ENCODE measurements around the gene GDPD4. TPM values are rescaled to one million over a fixed set of nuclear protein-coding genes. Genes with fewer than 3 reads are reported as not detected.

The GDPD4 gene
- polyA plus RNA-seq, 4 donors: 2.2 to 4.5 TPM; not detected in 2

DNA sequence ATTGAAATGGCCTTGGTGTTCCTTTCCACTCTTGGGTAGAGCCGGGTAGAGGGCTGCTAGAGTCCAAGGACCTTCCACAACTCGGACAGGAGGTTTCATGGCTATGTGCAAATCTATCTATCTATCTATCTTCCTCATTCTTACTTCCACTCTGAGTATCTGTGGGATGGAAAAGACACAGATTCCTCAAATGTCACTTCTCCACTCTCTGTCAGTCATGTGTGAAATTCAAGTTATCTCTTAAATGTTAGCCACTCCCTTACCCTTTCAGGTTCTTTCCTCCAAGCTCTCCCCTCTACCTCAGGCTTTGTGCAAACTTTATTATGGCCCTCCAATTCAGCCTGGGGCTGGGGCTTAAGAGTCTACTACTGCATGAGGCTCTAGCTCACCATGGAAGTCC, 84.3 kb downstream of the GDPD4 start:
- WGBS, 3 donors: 76 to 84% (median 77%) methylated on average over 2 of the region's 2 CpGs
- H3K27me3 ChIP-seq (ENCODE audit: control insufficient read depth in 3 of 3, insufficient read depth in 3 of 3, low read length in 3 of 3): no peaks in the 10 kb centered on the region
- H3K36me3 ChIP-seq (ENCODE audit: control insufficient read depth in 3 of 3, insufficient read depth in 2 of 3, low read depth in 1 of 3, low read length in 3 of 3): peaks cover 0 to 50% (median 0%) of the 10 kb centered on the region in 3 donors
- no peak overlapping the region for H3K4me3 ChIP-seq (ENCODE audit: low read depth in 1 of 3, low read length in 3 of 3)
- no peaks in the 10 kb centered on the region for H3K9me3 ChIP-seq (ENCODE audit: control insufficient read depth in 2 of 2, insufficient read depth in 1 of 2, low read depth in 1 of 2, low read length in 1 of 2)
- H3K4me1 ChIP-seq (ENCODE audit: control insufficient read depth in 3 of 3, insufficient read depth in 2 of 3, low read depth in 1 of 3, low read length in 2 of 3): no peaks in the 10 kb centered on the region
- FAIRE-seq (no peak), DNase-seq (no peak)
- no peak overlapping the region for H3K27ac ChIP-seq (ENCODE audit: low read depth in 1 of 3, low read length in 2 of 3)

GRCh38 chr11:77215106-77215505, 86.4 kb downstream of the GDPD4 start:
- Histone ChIP-seq H3K9me3 (ENCODE audit: control insufficient read depth in 2 of 2, insufficient read depth in 1 of 2, low read depth in 1 of 2, low read length in 1 of 2) (no peaks in the 10 kb centered on the region), H3K36me3 (ENCODE audit: control insufficient read depth in 3 of 3, insufficient read depth in 2 of 3, low read depth in 1 of 3, low read length in 3 of 3) (peaks cover 0 to 69% (median 0%) of the 10 kb centered on the region in 3 donors), H3K4me3 (ENCODE audit: low read depth in 1 of 3, low read length in 3 of 3) (no peak overlapping the region), H3K27me3 (ENCODE audit: control insufficient read depth in 3 of 3, insufficient read depth in 3 of 3, low read length in 3 of 3) (no peaks in the 10 kb centered on the region), H3K27ac (ENCODE audit: low read depth in 1 of 3, low read length in 2 of 3) (no peak overlapping the region), H3K4me1 (ENCODE audit: control insufficient read depth in 3 of 3, insufficient read depth in 2 of 3, low read depth in 1 of 3, low read length in 2 of 3) (no peaks in the 10 kb centered on the region)
- no peak for FAIRE-seq
- WGBS, 3 donors: 66 to 86% (median 83%) methylated on average over 3 of the region's 3 CpGs
- DNase-seq: no peak

DNA sequence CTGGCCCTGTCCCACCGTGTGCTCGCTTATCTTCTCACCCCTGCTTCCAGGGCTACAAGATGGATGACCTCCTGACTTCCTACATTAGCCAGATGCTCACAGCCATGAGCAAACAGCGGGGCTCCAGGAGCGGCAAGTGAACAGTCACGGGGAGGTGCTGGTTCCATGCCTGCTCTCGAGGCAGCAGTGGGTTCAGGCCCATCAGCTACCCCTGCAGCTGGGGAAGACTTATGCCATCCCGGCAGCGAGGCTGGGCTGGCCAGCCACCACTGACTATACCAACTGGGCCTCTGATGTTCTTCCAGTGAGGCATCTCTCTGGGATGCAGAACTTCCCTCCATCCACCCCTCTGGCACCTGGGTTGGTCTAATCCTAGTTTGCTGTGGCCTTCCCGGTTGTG, 86.9 kb downstream of the GDPD4 start:
- FAIRE-seq (no peak), DNase-seq (no peak)
- H3K27me3 ChIP-seq (ENCODE audit: control insufficient read depth in 3 of 3, insufficient read depth in 3 of 3, low read length in 3 of 3): no peaks in the 10 kb centered on the region
- peaks cover 0 to 72% (median 0%) of the 10 kb centered on the region in 3 donors for H3K36me3 ChIP-seq (ENCODE audit: control insufficient read depth in 3 of 3, insufficient read depth in 2 of 3, low read depth in 1 of 3, low read length in 3 of 3)
- WGBS, 3 donors: 85 to 94% (median 93%) methylated on average over 9 of the region's 9 CpGs
- no peak overlapping the region for H3K27ac ChIP-seq (ENCODE audit: low read depth in 1 of 3, low read length in 2 of 3)
- H3K4me1 ChIP-seq (ENCODE audit: control insufficient read depth in 3 of 3, insufficient read depth in 2 of 3, low read depth in 1 of 3, low read length in 2 of 3): no peaks in the 10 kb centered on the region
- H3K4me3 ChIP-seq (ENCODE audit: low read depth in 1 of 3, low read length in 3 of 3): no peak overlapping the region
- no peaks in the 10 kb centered on the region for H3K9me3 ChIP-seq (ENCODE audit: control insufficient read depth in 2 of 2, insufficient read depth in 1 of 2, low read depth in 1 of 2, low read length in 1 of 2)

GRCh38 chr11:77213589-77214428, 87.7 kb downstream of the GDPD4 start:
- Histone ChIP-seq H3K9me3 (ENCODE audit: control insufficient read depth in 2 of 2, insufficient read depth in 1 of 2, low read depth in 1 of 2, low read length in 1 of 2) (no peaks in the 10 kb centered on the region), H3K4me1 (ENCODE audit: control insufficient read depth in 3 of 3, insufficient read depth in 2 of 3, low read depth in 1 of 3, low read length in 2 of 3) (no peaks in the 10 kb centered on the region), H3K4me3 (ENCODE audit: low read depth in 1 of 3, low read length in 3 of 3) (no peak overlapping the region), H3K36me3 (ENCODE audit: control insufficient read depth in 3 of 3, insufficient read depth in 2 of 3, low read depth in 1 of 3, low read length in 3 of 3) (peaks cover 0 to 79% (median 0%) of the 10 kb centered on the region in 3 donors), H3K27me3 (ENCODE audit: control insufficient read depth in 3 of 3, insufficient read depth in 3 of 3, low read length in 3 of 3) (no peaks in the 10 kb centered on the region), H3K27ac (ENCODE audit: low read depth in 1 of 3, low read length in 2 of 3) (no peak overlapping the region)
- no peak for DNase-seq
- WGBS, 3 donors: 87 to 90% (median 90%) methylated on average over 18 of the region's 18 CpGs
- no peak for FAIRE-seq

GRCh38 chr11:77213029-77213579, 88.4 kb downstream of the GDPD4 start:
- DNase-seq (no peak), FAIRE-seq (no peak)
- Histone ChIP-seq H3K4me3 (ENCODE audit: low read depth in 1 of 3, low read length in 3 of 3) (no peak overlapping the region), H3K27ac (ENCODE audit: low read depth in 1 of 3, low read length in 2 of 3) (no peak overlapping the region), H3K27me3 (ENCODE audit: control insufficient read depth in 3 of 3, insufficient read depth in 3 of 3, low read length in 3 of 3) (no peaks in the 10 kb centered on the region), H3K36me3 (ENCODE audit: control insufficient read depth in 3 of 3, insufficient read depth in 2 of 3, low read depth in 1 of 3, low read length in 3 of 3) (peaks cover 0 to 86% (median 0%) of the 10 kb centered on the region in 3 donors), H3K9me3 (ENCODE audit: control insufficient read depth in 2 of 2, insufficient read depth in 1 of 2, low read depth in 1 of 2, low read length in 1 of 2) (no peaks in the 10 kb centered on the region), H3K4me1 (ENCODE audit: control insufficient read depth in 3 of 3, insufficient read depth in 2 of 3, low read depth in 1 of 3, low read length in 2 of 3) (no peaks in the 10 kb centered on the region)
- 85 to 90% (median 89%) methylated on average over 13 of the region's 13 CpGs for WGBS, 3 donors

DNA sequence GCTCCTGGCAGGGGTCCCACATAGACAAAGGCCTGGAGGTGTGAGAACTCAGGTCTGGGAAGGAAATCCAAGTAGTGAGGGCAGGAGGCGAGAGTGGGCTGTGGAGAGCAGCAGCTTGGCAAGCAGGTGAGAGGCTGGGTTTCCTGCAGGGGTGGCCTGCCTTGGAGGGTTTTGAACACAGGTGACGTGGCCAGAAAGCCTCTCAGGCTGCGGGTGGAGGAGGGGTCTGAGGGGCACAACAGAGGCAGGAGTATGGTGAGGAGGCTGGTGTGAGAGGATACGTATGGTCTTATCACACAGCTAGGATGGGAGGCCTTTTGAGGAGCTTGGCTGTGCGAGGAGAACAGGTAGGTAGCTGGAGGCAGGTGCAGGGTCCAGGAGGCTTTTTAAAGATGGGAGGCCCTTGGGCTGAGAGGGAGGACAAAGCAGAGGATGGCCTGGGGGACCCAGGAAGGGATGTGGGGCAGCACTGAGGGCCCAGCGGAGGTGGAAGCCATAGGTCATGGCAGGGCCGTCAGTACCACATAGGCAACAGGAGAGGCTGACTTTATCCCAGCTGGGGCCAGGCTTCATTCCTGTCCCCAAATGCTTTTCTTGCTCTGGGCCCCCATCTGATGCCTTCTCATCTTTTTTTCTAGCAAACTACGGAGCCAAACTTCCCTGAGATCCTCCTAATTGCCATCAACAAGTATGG, 89.0 kb downstream of the GDPD4 start:
- no peaks in the 10 kb centered on the region for H3K9me3 ChIP-seq (ENCODE audit: control insufficient read depth in 2 of 2, insufficient read depth in 1 of 2, low read depth in 1 of 2, low read length in 1 of 2)

DNA sequence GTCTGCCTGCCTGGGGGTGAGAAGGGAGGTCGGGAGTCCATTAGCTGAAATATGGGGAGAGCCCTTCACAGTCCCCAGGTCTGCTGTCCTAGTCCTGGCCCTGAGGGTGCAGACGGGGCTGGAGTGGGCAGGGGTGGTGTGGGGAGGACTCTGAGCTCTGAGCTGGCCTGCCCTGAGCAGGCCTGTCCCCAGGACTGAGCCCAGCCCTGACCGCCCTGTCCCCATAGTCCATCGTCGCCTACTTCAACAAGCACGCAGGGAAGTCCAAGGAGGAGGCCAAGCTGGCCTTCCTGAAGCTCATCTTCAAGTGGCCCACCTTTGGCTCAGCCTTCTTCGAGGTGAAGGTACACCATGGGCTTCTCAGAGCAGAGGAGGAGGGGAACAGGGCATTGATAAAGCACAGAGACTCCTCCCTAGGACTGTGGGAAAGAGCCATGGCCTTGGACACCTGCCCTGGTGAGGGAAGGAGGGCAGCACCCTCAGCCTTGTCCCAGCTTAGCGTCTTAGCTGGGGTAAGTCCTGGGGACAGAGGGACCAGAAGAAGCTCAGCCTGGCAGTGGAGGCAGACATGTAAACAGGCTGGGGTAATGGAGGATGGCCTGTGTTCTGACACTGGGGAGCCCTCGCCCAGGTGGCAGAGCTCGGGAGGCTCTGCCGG, 89.8 kb downstream of the GDPD4 start:
- no peaks in the 10 kb centered on the region for H3K9me3 ChIP-seq (ENCODE audit: control insufficient read depth in 2 of 2, insufficient read depth in 1 of 2, low read depth in 1 of 2, low read length in 1 of 2)
- 87 to 89% (median 88%) methylated on average over 11 of the region's 11 CpGs for whole genome bisulfite sequencing, 3 donors
- H3K36me3 ChIP-seq (ENCODE audit: control insufficient read depth in 3 of 3, insufficient read depth in 2 of 3, low read depth in 1 of 3, low read length in 3 of 3): peaks cover 0 to 94% (median 0%) of the 10 kb centered on the region in 3 donors
- FAIRE-seq (no peak), DNase-seq (no peak)
- no peak overlapping the region for H3K27ac ChIP-seq (ENCODE audit: low read depth in 1 of 3, low read length in 2 of 3)
- H3K4me3 ChIP-seq (ENCODE audit: low read depth in 1 of 3, low read length in 3 of 3): no peak overlapping the region
- no peaks in the 10 kb centered on the region for H3K4me1 ChIP-seq (ENCODE audit: control insufficient read depth in 3 of 3, insufficient read depth in 2 of 3, low read depth in 1 of 3, low read length in 2 of 3)
- no peaks in the 10 kb centered on the region for H3K27me3 ChIP-seq (ENCODE audit: control insufficient read depth in 3 of 3, insufficient read depth in 3 of 3, low read length in 3 of 3)

More for the DNA sequence above, 89.0 kb downstream of the GDPD4 start:
- 91 to 93% (median 93%) methylated on average over 8 of the region's 8 CpGs for WGBS, 3 donors
- Histone ChIP-seq H3K4me1 (ENCODE audit: control insufficient read depth in 3 of 3, insufficient read depth in 2 of 3, low read depth in 1 of 3, low read length in 2 of 3) (no peaks in the 10 kb centered on the region), H3K27ac (ENCODE audit: low read depth in 1 of 3, low read length in 2 of 3) (no peak overlapping the region), H3K4me3 (ENCODE audit: low read depth in 1 of 3, low read length in 3 of 3) (no peak overlapping the region), H3K27me3 (ENCODE audit: control insufficient read depth in 3 of 3, insufficient read depth in 3 of 3, low read length in 3 of 3) (no peaks in the 10 kb centered on the region), H3K36me3 (ENCODE audit: control insufficient read depth in 3 of 3, insufficient read depth in 2 of 3, low read depth in 1 of 3, low read length in 3 of 3) (peaks cover 0 to 93% (median 0%) of the 10 kb centered on the region in 3 donors)
- DNase-seq (no peak), FAIRE-seq (no peak)

DNA sequence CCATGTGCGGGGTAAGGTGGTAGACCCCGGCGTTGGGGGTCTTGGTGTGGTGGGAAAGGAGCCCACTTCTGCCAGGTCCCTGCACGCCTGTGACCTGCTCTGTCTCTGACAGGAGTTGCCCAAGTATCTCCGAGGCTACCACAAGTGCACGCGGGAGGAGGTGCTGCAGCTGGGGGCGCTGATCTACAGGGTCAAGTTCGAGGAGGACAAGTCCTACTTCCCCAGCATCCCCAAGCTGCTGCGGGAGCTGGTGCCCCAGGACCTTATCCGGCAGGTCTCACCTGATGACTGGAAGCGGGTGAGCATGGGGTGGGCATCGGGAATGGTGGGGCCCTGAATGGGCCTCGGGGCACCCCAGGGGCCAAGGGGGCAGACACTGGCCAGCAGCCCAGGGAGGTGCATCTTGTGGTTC, 90.4 kb downstream of the GDPD4 start:
- H3K4me3 ChIP-seq (ENCODE audit: low read depth in 1 of 3, low read length in 3 of 3): no peak overlapping the region
- 92 to 94% (median 93%) methylated on average over 13 to 14 of the region's 14 CpGs for WGBS, 3 donors
- H3K9me3 ChIP-seq (ENCODE audit: control insufficient read depth in 2 of 2, insufficient read depth in 1 of 2, low read depth in 1 of 2, low read length in 1 of 2): no peaks in the 10 kb centered on the region
- H3K4me1 ChIP-seq (ENCODE audit: control insufficient read depth in 3 of 3, insufficient read depth in 2 of 3, low read depth in 1 of 3, low read length in 2 of 3): no peaks in the 10 kb centered on the region
- no peak for FAIRE-seq
- peaks cover 0 to 95% (median 0%) of the 10 kb centered on the region in 3 donors for H3K36me3 ChIP-seq (ENCODE audit: control insufficient read depth in 3 of 3, insufficient read depth in 2 of 3, low read depth in 1 of 3, low read length in 3 of 3)
- H3K27ac ChIP-seq (ENCODE audit: low read depth in 1 of 3, low read length in 2 of 3): no peak overlapping the region
- DNase-seq: no peak
- no peaks in the 10 kb centered on the region for H3K27me3 ChIP-seq (ENCODE audit: control insufficient read depth in 3 of 3, insufficient read depth in 3 of 3, low read length in 3 of 3)

Measured in small intestine (tissue), 7 donors.